CD8-positive, alpha-beta memory T cell (primary cell): ENCODE measurements around the gene SH3RF2. TPM values are rescaled to one million over a fixed set of nuclear protein-coding genes. Genes with fewer than 3 reads are reported as not detected.

ENCODE experiments used
- CTCF ChIA-PET: fragments of 350-600 bp; sonication (Branson Sonifier 250); formaldehyde crosslinking; loops from one replicate; lab custom pipeline; 2021; ENCODE audit warnings: antibody characterized with exemption; lab: Charles Lee
- POLR2A ChIA-PET: fragments of 350-600 bp; sonication (Branson Sonifier 250); formaldehyde crosslinking; loops from one replicate; lab custom pipeline; 2021; ENCODE audit warnings: antibody characterized with exemption; lab: Charles Lee
- DNase-seq, 5 donors: peaks; one replicate each; pipeline versions ENCODE4 v3.0.0 to v3.0.0-alpha.2; 2020 to 2022; ENCODE audit warnings: mixed read lengths in 1 of 5
- H3K27ac ChIP-seq: one replicate; pipeline ENCODE4 v1.7.0; 2013; ENCODE audit warnings: low read depth, mild to moderate bottlenecking, low read length, moderate library complexity
- H3K27me3 ChIP-seq: 2 replicates; pipeline ENCODE4 v1.7.0; 2013; ENCODE audit warnings: low read length, mild to moderate bottlenecking; ENCODE audit not compliant: insufficient read depth, poor library complexity, severe bottlenecking
- H3K36me3 ChIP-seq: 2 replicates; pipeline ENCODE4 v1.7.0; 2013; ENCODE audit warnings: mild to moderate bottlenecking, low read length, moderate library complexity; ENCODE audit not compliant: insufficient read depth
- H3K4me1 ChIP-seq: 2 replicates; pipeline ENCODE4 v1.7.0; 2013; ENCODE audit warnings: mild to moderate bottlenecking, low read length, moderate library complexity; ENCODE audit not compliant: insufficient read depth
- H3K4me3 ChIP-seq: 2 replicates; pipeline ENCODE4 v1.7.0; 2013; ENCODE audit warnings: mild to moderate bottlenecking, low read length
- H3K9me3 ChIP-seq: 2 replicates; pipeline ENCODE4 v1.7.0; 2013; ENCODE audit warnings: mild to moderate bottlenecking, low read length
- H3K27ac Mint-ChIP-seq, 8 donors: one replicate each; pipeline ENCODE4 v1.8.0; 2020 to 2021; ENCODE audit warnings: mixed read lengths in 8 of 8, mild to moderate bottlenecking in 6 of 8, inconsistent platforms in 3 of 8, moderate library complexity in 3 of 8
- H3K27me3 Mint-ChIP-seq, 2 donors: one replicate each; pipeline ENCODE4 v1.8.0; 2020 to 2021; ENCODE audit warnings: mixed read lengths in 2 of 2, mild to moderate bottlenecking in 1 of 2, moderate library complexity in 1 of 2
- H3K36me3 Mint-ChIP-seq, 3 donors: one replicate each; pipeline ENCODE4 v1.8.0; 2020 to 2021; ENCODE audit warnings: mixed read lengths in 3 of 3, inconsistent platforms in 1 of 3, mild to moderate bottlenecking in 1 of 3
- H3K4me1 Mint-ChIP-seq, 3 donors: one replicate each; pipeline ENCODE4 v1.8.0; 2020 to 2021; ENCODE audit warnings: mixed read lengths in 3 of 3, inconsistent platforms in 1 of 3, mild to moderate bottlenecking in 1 of 3
- H3K4me3 Mint-ChIP-seq, 7 donors: one replicate each; pipeline ENCODE4 v1.8.0; 2020 to 2021; ENCODE audit warnings: mixed read lengths in 7 of 7, mild to moderate bottlenecking in 6 of 7, moderate library complexity in 4 of 7, inconsistent platforms in 2 of 7
- H3K9me3 Mint-ChIP-seq, 5 donors: one replicate each; pipeline ENCODE4 v1.8.0; 2020 to 2022; ENCODE audit warnings: mixed read lengths in 5 of 5, mild to moderate bottlenecking in 3 of 5, moderate library complexity in 2 of 5, inconsistent platforms in 1 of 5
- polyA plus RNA-seq: library from polyadenylated mRNA; unstranded; fragments of 300-500 nt; fragmentation: Illumina TruSeq; gene quantifications from one replicate; pipeline ENCODE4 v1.2.3, GENCODE V29; 2021
- total RNA-seq, 2 experiments: library from RNA; stranded (reverse); gene quantifications; one replicate each; pipeline ENCODE4 v1.2.3, GENCODE V29; 2021

Gene SH3RF2
- total and polyA plus RNA-seq, 3 experiments from 2014 or later = 0.09 to 0.51 TPM; not detected in 1

- no peak overlapping the region for H3K27ac ChIP-seq
- ChIA-PET POLR2A (no interaction called here), CTCF (no interaction called here)
Observed at GRCh38 chr5:145979270-145980223, 43.2 kb downstream of the SH3RF2 start.

GRCh38 chr5:145980259-145980658 lies 43.9 kb downstream of the SH3RF2 start:
- Mint-ChIP-seq H3K27me3 (peaks cover 0 to under 1% of the 10 kb centered on the region in 2 donors), H3K9me3 (peaks cover 0 to 2% (median 0%) of the 10 kb centered on the region in 5 donors), H3K36me3 (peaks cover 0 to 2% (median 0%) of the 10 kb centered on the region in 3 donors), H3K4me3 (no peak overlapping the region), H3K27ac (no peak overlapping the region), H3K4me1 (no peaks in the 10 kb centered on the region)
- DNase-seq = no peak
- Histone ChIP-seq H3K27me3 (no peaks in the 10 kb centered on the region), H3K36me3 (no peaks in the 10 kb centered on the region), H3K4me1 (no peaks in the 10 kb centered on the region), H3K4me3 (no peak overlapping the region), H3K27ac (no peak overlapping the region), H3K9me3 (no peaks in the 10 kb centered on the region)
- POLR2A ChIA-PET = no interaction called here
- CTCF ChIA-PET = no interaction called here

More at GRCh38 chr5:145979270-145980223, 43.2 kb downstream of the SH3RF2 start:
- Histone ChIP-seq H3K4me1 (no peaks in the 10 kb centered on the region), H3K36me3 (no peaks in the 10 kb centered on the region), H3K27me3 (no peaks in the 10 kb centered on the region), H3K4me3 (no peak overlapping the region), H3K9me3 (no peaks in the 10 kb centered on the region)
- Mint-ChIP-seq H3K36me3 (peaks cover 0 to 2% (median 0%) of the 10 kb centered on the region in 3 donors), H3K4me1 (no peaks in the 10 kb centered on the region), H3K27ac (no peak overlapping the region), H3K4me3 (no peak overlapping the region), H3K9me3 (peaks cover 0 to 2% (median 0%) of the 10 kb centered on the region in 5 donors), H3K27me3 (no peaks in the 10 kb centered on the region)
- DNase-seq = no peak

- H3K9me3 ChIP-seq = no peaks in the 10 kb centered on the region
- Mint-ChIP-seq H3K36me3 (peaks cover 0 to 2% (median 0%) of the 10 kb centered on the region in 3 donors), H3K27me3 (peaks cover 0 to 2% of the 10 kb centered on the region in 2 donors), H3K4me3 (no peak overlapping the region), H3K4me1 (no peaks in the 10 kb centered on the region), H3K27ac (peak overlapping the region in 1 of 8 donors; percentile 10), H3K9me3 (peaks cover 0 to 2% (median 0%) of the 10 kb centered on the region in 5 donors)
- no peak overlapping the region for H3K27ac ChIP-seq
- H3K4me3 ChIP-seq = no peak overlapping the region
- no peaks in the 10 kb centered on the region for H3K36me3 ChIP-seq
- no peaks in the 10 kb centered on the region for H3K4me1 ChIP-seq
- H3K27me3 ChIP-seq = no peaks in the 10 kb centered on the region
- DNase-seq = no peak
- ChIA-PET CTCF (no interaction called here), POLR2A (no interaction called here)
Observed at GRCh38 chr5:145980718-145981117, 44.3 kb downstream of the SH3RF2 start.

- POLR2A ChIA-PET = no interaction called here
Observed at GRCh38 chr5:145981589-145982571, 45.5 kb downstream of the SH3RF2 start.

GRCh38 chr5:145982572-145983318 lies 46.4 kb downstream of the SH3RF2 start:
- Mint-ChIP-seq H3K9me3 (peaks cover 0 to 2% (median 0%) of the 10 kb centered on the region in 5 donors), H3K27me3 (peaks cover 0 to 2% of the 10 kb centered on the region in 2 donors), H3K4me3 (no peak overlapping the region), H3K4me1 (no peaks in the 10 kb centered on the region), H3K27ac (no peak overlapping the region), H3K36me3 (peaks cover 0 to 2% (median 0%) of the 10 kb centered on the region in 3 donors)
- DNase-seq = no peak
- no peak overlapping the region for H3K27ac ChIP-seq
- no peak overlapping the region for H3K4me3 ChIP-seq
- H3K36me3 ChIP-seq = no peaks in the 10 kb centered on the region
- ChIA-PET CTCF (no interaction called here), POLR2A (no interaction called here)
- no peaks in the 10 kb centered on the region for H3K4me1 ChIP-seq
- no peaks in the 10 kb centered on the region for H3K27me3 ChIP-seq
- no peaks in the 10 kb centered on the region for H3K9me3 ChIP-seq

More at GRCh38 chr5:145981589-145982571, 45.5 kb downstream of the SH3RF2 start:
- no peaks in the 10 kb centered on the region for H3K4me1 ChIP-seq
- H3K27ac ChIP-seq = no peak overlapping the region
- no peaks in the 10 kb centered on the region for H3K9me3 ChIP-seq
- peaks cover 0 to 2% of the 10 kb centered on the region in 2 donors for H3K27me3 Mint-ChIP-seq
- peaks cover 0 to 2% (median 0%) of the 10 kb centered on the region in 5 donors for H3K9me3 Mint-ChIP-seq
- no peaks in the 10 kb centered on the region for H3K27me3 ChIP-seq
- no peak overlapping the region for H3K4me3 Mint-ChIP-seq
- H3K4me1 Mint-ChIP-seq = no peaks in the 10 kb centered on the region
- CTCF ChIA-PET = no interaction called here
- H3K4me3 ChIP-seq = no peak overlapping the region
- DNase-seq = no peak
- no peaks in the 10 kb centered on the region for H3K36me3 ChIP-seq
- peaks cover 0 to 2% (median 0%) of the 10 kb centered on the region in 3 donors for H3K36me3 Mint-ChIP-seq
- H3K27ac Mint-ChIP-seq = no peak overlapping the region

GRCh38 chr5:145983446-145983845 lies 47.1 kb downstream of the SH3RF2 start:
- POLR2A ChIA-PET = no interaction called here

GRCh38 chr5:145984072-145984471 lies 47.7 kb downstream of the SH3RF2 start:
- no peak overlapping the region for H3K27ac Mint-ChIP-seq
- H3K4me3 ChIP-seq = no peak overlapping the region
- peaks cover 0 to 2% (median 0%) of the 10 kb centered on the region in 5 donors for H3K9me3 Mint-ChIP-seq
- H3K4me3 Mint-ChIP-seq = no peak overlapping the region
- ChIA-PET POLR2A (no interaction called here), CTCF (no interaction called here)
- H3K9me3 ChIP-seq = no peaks in the 10 kb centered on the region
- no peaks in the 10 kb centered on the region for H3K4me1 ChIP-seq
- H3K27me3 Mint-ChIP-seq = peaks cover 0 to 2% of the 10 kb centered on the region in 2 donors
- DNase-seq = no peak
- H3K27me3 ChIP-seq = no peaks in the 10 kb centered on the region
- no peaks in the 10 kb centered on the region for H3K4me1 Mint-ChIP-seq
- peaks cover 0 to 2% (median 0%) of the 10 kb centered on the region in 3 donors for H3K36me3 Mint-ChIP-seq
- H3K27ac ChIP-seq = no peak overlapping the region
- no peaks in the 10 kb centered on the region for H3K36me3 ChIP-seq

More at GRCh38 chr5:145983446-145983845, 47.1 kb downstream of the SH3RF2 start:
- Histone ChIP-seq H3K27me3 (no peaks in the 10 kb centered on the region), H3K4me3 (no peak overlapping the region), H3K9me3 (no peaks in the 10 kb centered on the region), H3K4me1 (no peaks in the 10 kb centered on the region), H3K36me3 (no peaks in the 10 kb centered on the region), H3K27ac (no peak overlapping the region)
- Mint-ChIP-seq H3K4me1 (no peaks in the 10 kb centered on the region), H3K36me3 (peaks cover 0 to 2% (median 0%) of the 10 kb centered on the region in 3 donors), H3K9me3 (peaks cover 0 to 2% (median 0%) of the 10 kb centered on the region in 5 donors), H3K4me3 (no peak overlapping the region), H3K27ac (no peak overlapping the region), H3K27me3 (peaks cover 0 to 2% of the 10 kb centered on the region in 2 donors)
- no peak for DNase-seq
- CTCF ChIA-PET = no interaction called here
